GM21529 (cell line): ENCODE results near the gene RHPN2.
"Not testable (repeated sequence)": the region's sequence is repeated elsewhere in the genome, so short reads cannot be mapped to it uniquely, and the experiment has no call there.

Source experiments
- ATAC-seq: cut with Tn5 transposase; IDR thresholded peaks from one replicate; pipeline ENCODE4 v1.9.1; 2021; ENCODE audit not compliant: unreplicated experiment

Gene RHPN2

GRCh38 chr19:33066543-33066942, 1.9 kb upstream of the RHPN2 start:
- ATAC-seq = no peak

GRCh38 chr19:33064458-33064791, 263 bp downstream of the RHPN2 start:
- ATAC-seq = peak; percentile 60

GRCh38 chr19:33063753-33064457, 783 bp downstream of the RHPN2 start:
- no peak for ATAC-seq

- ATAC-seq = no peak
Observed at GRCh38 chr19:33063356-33063752, 1.3 kb downstream of the RHPN2 start.

GRCh38 chr19:33062902-33063301, 1.8 kb downstream of the RHPN2 start:
- ATAC-seq = no peak

GRCh38 chr19:33060586-33060985, 4.1 kb downstream of the RHPN2 start:
- ATAC-seq = no peak

GRCh38 chr19:33055718-33056117, 9.0 kb downstream of the RHPN2 start:
- no peak for ATAC-seq

GRCh38 chr19:33054623-33055022, 10.1 kb downstream of the RHPN2 start:
- ATAC-seq = no peak

GRCh38 chr19:33052352-33052972, 12.2 kb downstream of the RHPN2 start:
- no peak for ATAC-seq

- ATAC-seq = no peak
Observed at GRCh38 chr19:33050110-33050509, 14.6 kb downstream of the RHPN2 start.

- ATAC-seq = no peak
Observed at GRCh38 chr19:33048806-33049676, 15.6 kb downstream of the RHPN2 start.

- no peak for ATAC-seq
Observed at GRCh38 chr19:33047422-33047821, 17.3 kb downstream of the RHPN2 start.

GRCh38 chr19:33041828-33042160, 22.9 kb downstream of the RHPN2 start:
- not testable (repeated sequence) for ATAC-seq

GRCh38 chr19:33040994-33041827, 23.5 kb downstream of the RHPN2 start:
- ATAC-seq = no peak

- ATAC-seq = no peak
Observed at GRCh38 chr19:33039815-33040214, 24.9 kb downstream of the RHPN2 start.

- no peak for ATAC-seq
Observed at GRCh38 chr19:33039108-33039599, 25.5 kb downstream of the RHPN2 start.

- not testable (repeated sequence) for ATAC-seq
Observed at GRCh38 chr19:33037168-33038025, 27.3 kb downstream of the RHPN2 start.

- ATAC-seq = not testable (repeated sequence)
Observed at GRCh38 chr19:33036370-33037167, 28.1 kb downstream of the RHPN2 start.

GRCh38 chr19:33035461-33035860, 29.2 kb downstream of the RHPN2 start:
- ATAC-seq = no peak
